IMR-90 (cell line): ENCODE data around the gene LTBP4. TPM values are rescaled to one million over a fixed set of nuclear protein-coding genes. Genes with fewer than 3 reads are reported as not detected.

Experiments used
- ATAC-seq: fragments of 200-7000 bp; cut with Tn5 transposase; 2 replicates; pipeline ENCODE4 v1.9.1; 2020; ENCODE audit warnings: low read depth, mild to moderate bottlenecking, moderate library complexity
- BruUV-seq: library from RNA; stranded (reverse); fragments of 400-500 nt; replicated peaks from 2 replicates; lab custom pipeline; 2021; lab: Mats Ljungman, UMichigan
- CTCF ChIA-PET: fragments of 300-600 bp; formaldehyde crosslinking; extraction: SDS; loops from one replicate; lab custom pipeline; 2021; ENCODE audit warnings: antibody characterized with exemption; lab: Yijun Ruan, JAX
- POLR2A ChIA-PET: fragments of 300-600 bp; sonication (Branson Sonifier 250); formaldehyde crosslinking; loops from one replicate; lab custom pipeline; 2022; ENCODE audit warnings: antibody characterized with exemption; ENCODE audit not compliant: unreplicated experiment; lab: Charles Lee
- DNase-seq: peaks from one replicate; pipeline ENCODE4 v3.0.0; 2013
- H2AFZ ChIP-seq: replicated peaks from 2 replicates; pipeline ENCODE3; 2013; ENCODE audit warnings: low read length, mild to moderate bottlenecking; ENCODE audit not compliant: poor library complexity
- H2AK5ac ChIP-seq: 2 replicates; pipeline ENCODE4 v1.6.1; 2013; ENCODE audit warnings: low read depth, low read length, inconsistent platforms
- H2AK9ac ChIP-seq: replicated peaks from 2 replicates; pipeline ENCODE3; 2013; ENCODE audit warnings: mild to moderate bottlenecking, low read depth, low read length, moderate library complexity; ENCODE audit not compliant: poor library complexity
- H2BK120ac ChIP-seq: 2 replicates; pipeline ENCODE4 v1.6.1; 2013; ENCODE audit warnings: low read depth, low read length, inconsistent platforms
- H2BK15ac ChIP-seq: 3 replicates; pipeline ENCODE4 v1.6.1; 2013; ENCODE audit warnings: low read depth, low read length, inconsistent platforms
- H2BK20ac ChIP-seq: 2 replicates; pipeline ENCODE4 v1.6.1; 2013; ENCODE audit warnings: low read depth, mild to moderate bottlenecking, inconsistent platforms, low read length, moderate library complexity
- H2BK5ac ChIP-seq: 2 replicates; pipeline ENCODE4 v1.6.1; 2013; ENCODE audit warnings: mild to moderate bottlenecking, low read depth, low read length, inconsistent platforms; ENCODE audit not compliant: poor library complexity, severe bottlenecking
- H3K14ac ChIP-seq: replicated peaks from 2 replicates; pipeline ENCODE4 v1.6.1; 2013; ENCODE audit warnings: low read depth, low read length, inconsistent platforms
- H3K18ac ChIP-seq: 2 replicates; pipeline ENCODE4 v1.6.1; 2013; ENCODE audit warnings: low read depth, low read length, control low read depth
- H3K23ac ChIP-seq: 2 replicates; pipeline ENCODE4 v1.6.1; 2013; ENCODE audit warnings: low read depth, low read length, inconsistent platforms
- H3K27ac ChIP-seq: 2 replicates; pipeline ENCODE4 v1.5.1; 2013; ENCODE audit warnings: mild to moderate bottlenecking, control low read depth, low read length; ENCODE audit not compliant: insufficient read depth
- H3K27me3 ChIP-seq: 2 replicates; pipeline ENCODE4 v1.6.1; 2013; ENCODE audit warnings: low read length; ENCODE audit not compliant: control insufficient read depth, insufficient read depth
- H3K36me3 ChIP-seq: 2 replicates; pipeline ENCODE4 v1.6.1; 2013; ENCODE audit warnings: low read length, mixed read lengths; ENCODE audit not compliant: control insufficient read depth, insufficient read depth
- H3K4ac ChIP-seq: 2 replicates; pipeline ENCODE4 v1.6.1; 2013; ENCODE audit warnings: low read depth, low read length, inconsistent platforms
- H3K4me1 ChIP-seq: 2 replicates; pipeline ENCODE4 v1.6.1; 2013; ENCODE audit warnings: low read length, mixed read lengths; ENCODE audit not compliant: control insufficient read depth, insufficient read depth
- H3K4me2 ChIP-seq: 2 replicates; pipeline ENCODE4 v1.6.1; 2013; ENCODE audit warnings: low read depth, mild to moderate bottlenecking, control low read depth, low read length, moderate library complexity
- H3K4me3 ChIP-seq: 2 replicates; pipeline ENCODE4 v1.5.1; 2013; ENCODE audit warnings: low read depth, mild to moderate bottlenecking, control low read depth, low read length, moderate library complexity; ENCODE audit not compliant: insufficient read depth
- H3K56ac ChIP-seq: 2 replicates; pipeline ENCODE4 v1.6.1; 2013; ENCODE audit warnings: low read length, inconsistent platforms; ENCODE audit not compliant: insufficient read depth; ENCODE audit errors: extremely low read depth
- H3K79me1 ChIP-seq, 2 experiments: 2 replicates each; pipeline ENCODE4 v1.6.1; 2013; ENCODE audit warnings: low read length in 2 of 2, inconsistent platforms in 1 of 2, low read depth in 1 of 2
- H3K9ac ChIP-seq: 2 replicates; pipeline ENCODE4 v1.6.1; 2013; ENCODE audit warnings: low read depth, low read length, control low read depth
- H3K9me1 ChIP-seq: 2 replicates; pipeline ENCODE4 v1.6.1; 2013; ENCODE audit warnings: low read length, inconsistent platforms; ENCODE audit not compliant: insufficient read depth
- H3K9me3 ChIP-seq: 2 replicates; pipeline ENCODE4 v1.6.1; 2013; ENCODE audit warnings: low read length; ENCODE audit not compliant: control insufficient read depth, insufficient read depth
- H4K20me1 ChIP-seq: 2 replicates; pipeline ENCODE4 v1.6.1; 2013; ENCODE audit warnings: low read length, inconsistent platforms; ENCODE audit not compliant: insufficient read depth
- H4K5ac ChIP-seq: 2 replicates; pipeline ENCODE4 v1.6.1; 2013; ENCODE audit warnings: mild to moderate bottlenecking, low read depth, low read length, control low read depth
- H4K8ac ChIP-seq, 2 experiments: 2 replicates each; pipeline ENCODE4 v1.6.1; 2013; ENCODE audit warnings: low read depth in 2 of 2, low read length in 2 of 2, control low read depth in 1 of 2, inconsistent platforms in 1 of 2
- H4K91ac ChIP-seq: 2 replicates; pipeline ENCODE4 v1.6.1; 2013; ENCODE audit warnings: low read depth, low read length, inconsistent platforms; ENCODE audit not compliant: insufficient read depth
- BHLHE40 ChIP-seq: fragments of 150-350 bp; IDR thresholded peaks from 2 replicates; pipeline ENCODE4 v1.6.1; 2016; ENCODE audit warnings: mild to moderate bottlenecking, low read depth, low read length
- CEBPB ChIP-seq: IDR thresholded peaks from 2 replicates; pipeline ENCODE4 v1.6.1; 2012; ENCODE audit warnings: low read depth, low read length, improper control_type of control experiment
- FOS ChIP-seq: fragments of 150-350 bp; IDR thresholded peaks from 2 replicates; pipeline ENCODE4 v1.6.1; 2016; ENCODE audit warnings: low read depth, low read length
- POLR2A ChIP-seq: IDR thresholded peaks from 2 replicates; pipeline ENCODE4 v1.6.1; 2012; ENCODE audit warnings: mild to moderate bottlenecking, low read depth, low read length
- SMC3 ChIP-seq: fragments of 150-350 bp; IDR thresholded peaks from 2 replicates; pipeline ENCODE4 v1.6.1; 2016; ENCODE audit warnings: low read depth, mild to moderate bottlenecking, antibody characterized with exemption, low read length, moderate library complexity
- WGBS, 2 experiments: methylation state at CpG; one replicate each; pipeline versions ENCODE4 v1.1.5 to v1.1.7; 2013; ENCODE audit warnings: missing lambda C conversion rate in 2 of 2; ENCODE audit not compliant: insufficient read length in 1 of 2; ENCODE audit errors: extremely low coverage in 2 of 2; 5-methylcytosine and 5-hydroxymethylcytosine counted together
- dilution Hi-C: fragments of 300-500 bp; cut with HindIII; formaldehyde crosslinking; loops from one replicate; pipeline ENCODE4 v1.14.3; 2018; ENCODE audit warnings: low sequenced_read_pairs; ENCODE audit not compliant: unreplicated experiment
- in situ Hi-C: fragments of 300-500 bp; cut with MboI; formaldehyde crosslinking; loops from 3 replicates; pipeline ENCODE4 v1.14.3; 2019; ENCODE audit warnings: low sequenced_read_pairs, inconsistent platforms, mixed read lengths
- intact Hi-C: fragments of 100-400 bp; cut with micrococcal nuclease; formaldehyde crosslinking; loops from 2 replicates; pipeline ENCODE4 v1.10.0; 2022
- polyA plus RNA-seq, 3 experiments: library from polyadenylated mRNA; depleted of rRNA; stranded (reverse); fragments of >200 nt; gene quantifications; 2 replicates each; pipeline ENCODE4 v1.2.3, GENCODE V29; 2012; ENCODE audit warnings: low replicate concordance in 1 of 3
- total RNA-seq: library from RNA; depleted of rRNA; stranded (reverse); fragments of >200 nt; gene quantifications from 2 replicates; pipeline ENCODE4 v1.2.3, GENCODE V29; 2012
- TF ChIP-seq, protein P1 (sequence below): conservative IDR thresholded peaks from 2 replicates; pipeline ENCODE4 v1.5.1; 2012; ENCODE audit warnings: mild to moderate bottlenecking, low read depth, low read length, improper control_type of control experiment
- TF ChIP-seq, protein P2 (sequence below): fragments of 150-350 bp; IDR thresholded peaks from 2 replicates; pipeline ENCODE4 v1.6.1; 2017; ENCODE audit warnings: mild to moderate bottlenecking, antibody characterized with exemption, low read length, low read depth

Gene LTBP4
- total and polyA plus RNA-seq, 2 of the 4 experiments (the other 2 are of a cell fraction) = 14.7 to 70.3 TPM

DNA sequence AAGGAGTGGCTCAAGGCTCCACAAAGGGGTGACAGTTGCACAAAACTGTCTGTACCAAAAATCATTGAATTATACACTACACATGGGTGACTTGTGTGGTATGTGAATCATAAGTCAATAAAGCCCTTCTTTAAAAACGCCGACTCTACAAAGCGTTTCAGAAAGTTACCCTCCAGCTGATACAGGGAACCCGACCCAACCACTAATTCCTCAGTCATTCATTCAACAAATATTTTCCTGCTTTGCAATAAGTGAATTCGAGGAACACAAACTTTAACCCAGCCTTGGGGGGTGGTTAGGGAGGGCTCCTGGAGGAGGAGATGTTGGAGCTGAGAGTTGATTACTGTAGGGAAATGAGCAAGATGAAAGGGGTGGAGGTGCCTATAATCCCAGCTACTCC, 32.0 kb downstream of the LTBP4 start (continued):
- no peak for TF ChIP-seq SMC3

DNA sequence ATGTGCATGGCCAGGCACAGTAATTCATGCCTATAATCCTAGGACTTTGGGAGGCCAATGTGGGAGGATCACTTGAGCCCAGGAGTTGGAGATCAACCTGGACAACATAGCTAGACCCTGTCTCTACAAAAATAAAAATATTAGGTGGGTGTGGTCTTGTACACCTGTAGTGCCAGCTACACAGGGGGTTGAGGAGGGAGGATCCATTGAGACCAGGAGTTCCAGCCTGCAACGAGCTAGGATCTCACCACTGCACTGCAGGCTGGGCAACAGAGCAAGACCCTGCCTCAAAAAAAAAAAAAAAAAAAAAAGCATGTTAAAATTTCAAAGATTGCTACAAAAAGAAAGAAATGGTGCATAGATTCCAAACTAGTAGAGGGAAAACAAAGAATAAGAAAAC, 37.2 kb downstream of the LTBP4 start:
- H3K9me3 ChIP-seq = no peaks in the 10 kb centered on the region
- H2BK20ac ChIP-seq = peak overlapping the region; percentile 70; the same call in 1 of the 2 replicates
- H3K4me1 ChIP-seq = peaks cover 18% of the 10 kb centered on the region
- intact Hi-C loops = no loop called here
- H3K56ac ChIP-seq = no peak overlapping the region
- no peak overlapping the region; a peak in 1 of 4 replicates for H4K8ac ChIP-seq
- H3K18ac ChIP-seq = no peak overlapping the region
- in situ Hi-C loops = no loop called here
- no peak overlapping the region for H3K14ac ChIP-seq
- H4K91ac ChIP-seq = no peak overlapping the region; the same call in 1 of the 2 replicates
- no peak overlapping the region for H3K23ac ChIP-seq
- DNase-seq (no peak), ATAC-seq (no peak)
- peak overlapping the region; percentile 55 for H2BK120ac ChIP-seq
- no peaks in the 10 kb centered on the region for H3K79me1 ChIP-seq
- WGBS, 2 experiments = no CpG with 5 or more reads among the region's 1 CpG
- BruUV-seq = no TSS peak
- peaks cover 10% of the 10 kb centered on the region for H3K9me1 ChIP-seq
- no peak overlapping the region for H3K9ac ChIP-seq
- TF ChIP-seq BHLHE40 = no peak
- TF ChIP-seq, protein P1, sequence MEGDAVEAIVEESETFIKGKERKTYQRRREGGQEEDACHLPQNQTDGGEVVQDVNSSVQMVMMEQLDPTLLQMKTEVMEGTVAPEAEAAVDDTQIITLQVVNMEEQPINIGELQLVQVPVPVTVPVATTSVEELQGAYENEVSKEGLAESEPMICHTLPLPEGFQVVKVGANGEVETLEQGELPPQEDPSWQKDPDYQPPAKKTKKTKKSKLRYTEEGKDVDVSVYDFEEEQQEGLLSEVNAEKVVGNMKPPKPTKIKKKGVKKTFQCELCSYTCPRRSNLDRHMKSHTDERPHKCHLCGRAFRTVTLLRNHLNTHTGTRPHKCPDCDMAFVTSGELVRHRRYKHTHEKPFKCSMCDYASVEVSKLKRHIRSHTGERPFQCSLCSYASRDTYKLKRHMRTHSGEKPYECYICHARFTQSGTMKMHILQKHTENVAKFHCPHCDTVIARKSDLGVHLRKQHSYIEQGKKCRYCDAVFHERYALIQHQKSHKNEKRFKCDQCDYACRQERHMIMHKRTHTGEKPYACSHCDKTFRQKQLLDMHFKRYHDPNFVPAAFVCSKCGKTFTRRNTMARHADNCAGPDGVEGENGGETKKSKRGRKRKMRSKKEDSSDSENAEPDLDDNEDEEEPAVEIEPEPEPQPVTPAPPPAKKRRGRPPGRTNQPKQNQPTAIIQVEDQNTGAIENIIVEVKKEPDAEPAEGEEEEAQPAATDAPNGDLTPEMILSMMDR = no peak
- no peak for TF ChIP-seq FOS
- no peak for TF ChIP-seq CEBPB
- TF ChIP-seq POLR2A = no peak
- TF ChIP-seq, protein P2, sequence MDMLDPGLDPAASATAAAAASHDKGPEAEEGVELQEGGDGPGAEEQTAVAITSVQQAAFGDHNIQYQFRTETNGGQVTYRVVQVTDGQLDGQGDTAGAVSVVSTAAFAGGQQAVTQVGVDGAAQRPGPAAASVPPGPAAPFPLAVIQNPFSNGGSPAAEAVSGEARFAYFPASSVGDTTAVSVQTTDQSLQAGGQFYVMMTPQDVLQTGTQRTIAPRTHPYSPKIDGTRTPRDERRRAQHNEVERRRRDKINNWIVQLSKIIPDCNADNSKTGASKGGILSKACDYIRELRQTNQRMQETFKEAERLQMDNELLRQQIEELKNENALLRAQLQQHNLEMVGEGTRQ = no peak
- no peak for TF ChIP-seq SMC3
- POLR2A ChIA-PET = no interaction called here
- dilution Hi-C loops = no loop called here
- no peak overlapping the region for H2AFZ ChIP-seq
- no peak overlapping the region for H3K4me3 ChIP-seq
- peak overlapping the region; percentile 94 for H2AK5ac ChIP-seq
- H3K36me3 ChIP-seq = no peaks in the 10 kb centered on the region
- H2AK9ac ChIP-seq = no peak overlapping the region
- no peaks in the 10 kb centered on the region for H4K20me1 ChIP-seq
- no peak overlapping the region for H2BK15ac ChIP-seq
- CTCF ChIA-PET = no interaction called here
- H3K4me2 ChIP-seq = no peak overlapping the region
- H3K27ac ChIP-seq = no peak overlapping the region
- H3K4ac ChIP-seq = 0 out of 2 replicates have a peak overlapping the region, but pooled peaks have one; percentile 10
- H2BK5ac ChIP-seq = no peak overlapping the region
- no peak overlapping the region; the same call in 1 of the 2 replicates for H4K5ac ChIP-seq
- no peaks in the 10 kb centered on the region for H3K27me3 ChIP-seq
